HL-60 (cell line): ENCODE results near the gene CXXC5.

ENCODE experiments used
- GABPA ChIP-seq: IDR thresholded peaks from 2 replicates; pipeline ENCODE4 v1.6.1; 2012; ENCODE audit warnings: low read depth
- POLR2AphosphoS5 ChIP-seq: IDR thresholded peaks from 2 replicates; pipeline ENCODE4 v1.6.1; 2012; ENCODE audit warnings: low read depth
- SPI1 ChIP-seq: IDR thresholded peaks from 2 replicates; pipeline ENCODE4 v1.6.1; 2012; ENCODE audit warnings: low read depth, mild to moderate bottlenecking, borderline replicate concordance
- TF ChIP-seq, protein P1 (sequence below): IDR thresholded peaks from one replicate; pipeline ENCODE4 v1.5.1; 2011; ENCODE audit warnings: low read length, control low read depth, inconsistent platforms; ENCODE audit not compliant: insufficient read depth
- TF ChIP-seq, protein P2 (sequence below): IDR thresholded peaks from 2 replicates; pipeline ENCODE4 v1.6.1; 2012; ENCODE audit warnings: low read depth; ENCODE audit not compliant: insufficient replicate concordance

DNA sequence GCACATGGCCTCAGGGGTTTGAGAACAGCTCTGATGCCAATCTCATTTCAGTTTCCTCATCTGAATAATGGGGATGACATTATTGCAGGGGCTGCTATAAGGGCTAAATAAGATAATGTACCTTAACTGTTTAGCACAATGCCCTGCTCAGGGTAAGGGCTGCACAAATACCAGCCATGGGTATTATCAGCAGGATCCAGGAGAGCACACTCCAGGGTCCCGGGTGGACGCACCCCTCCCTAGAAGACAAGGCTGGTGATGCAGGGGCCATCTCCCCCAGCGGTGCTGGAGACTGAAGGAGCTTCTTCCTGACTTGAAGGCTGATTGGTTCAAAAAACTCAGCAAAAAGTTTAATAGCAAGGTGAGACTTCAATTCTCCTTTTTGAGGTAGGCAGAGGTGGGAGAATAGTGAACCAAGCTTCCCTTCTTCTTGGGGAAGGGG is 2.7 kb upstream of the CXXC5 start:
- TF ChIP-seq, protein P1, sequence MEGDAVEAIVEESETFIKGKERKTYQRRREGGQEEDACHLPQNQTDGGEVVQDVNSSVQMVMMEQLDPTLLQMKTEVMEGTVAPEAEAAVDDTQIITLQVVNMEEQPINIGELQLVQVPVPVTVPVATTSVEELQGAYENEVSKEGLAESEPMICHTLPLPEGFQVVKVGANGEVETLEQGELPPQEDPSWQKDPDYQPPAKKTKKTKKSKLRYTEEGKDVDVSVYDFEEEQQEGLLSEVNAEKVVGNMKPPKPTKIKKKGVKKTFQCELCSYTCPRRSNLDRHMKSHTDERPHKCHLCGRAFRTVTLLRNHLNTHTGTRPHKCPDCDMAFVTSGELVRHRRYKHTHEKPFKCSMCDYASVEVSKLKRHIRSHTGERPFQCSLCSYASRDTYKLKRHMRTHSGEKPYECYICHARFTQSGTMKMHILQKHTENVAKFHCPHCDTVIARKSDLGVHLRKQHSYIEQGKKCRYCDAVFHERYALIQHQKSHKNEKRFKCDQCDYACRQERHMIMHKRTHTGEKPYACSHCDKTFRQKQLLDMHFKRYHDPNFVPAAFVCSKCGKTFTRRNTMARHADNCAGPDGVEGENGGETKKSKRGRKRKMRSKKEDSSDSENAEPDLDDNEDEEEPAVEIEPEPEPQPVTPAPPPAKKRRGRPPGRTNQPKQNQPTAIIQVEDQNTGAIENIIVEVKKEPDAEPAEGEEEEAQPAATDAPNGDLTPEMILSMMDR, result no peak
- TF ChIP-seq POLR2AphosphoS5 (no peak), GABPA (no peak), SPI1 (no peak)
- TF ChIP-seq, protein P2, sequence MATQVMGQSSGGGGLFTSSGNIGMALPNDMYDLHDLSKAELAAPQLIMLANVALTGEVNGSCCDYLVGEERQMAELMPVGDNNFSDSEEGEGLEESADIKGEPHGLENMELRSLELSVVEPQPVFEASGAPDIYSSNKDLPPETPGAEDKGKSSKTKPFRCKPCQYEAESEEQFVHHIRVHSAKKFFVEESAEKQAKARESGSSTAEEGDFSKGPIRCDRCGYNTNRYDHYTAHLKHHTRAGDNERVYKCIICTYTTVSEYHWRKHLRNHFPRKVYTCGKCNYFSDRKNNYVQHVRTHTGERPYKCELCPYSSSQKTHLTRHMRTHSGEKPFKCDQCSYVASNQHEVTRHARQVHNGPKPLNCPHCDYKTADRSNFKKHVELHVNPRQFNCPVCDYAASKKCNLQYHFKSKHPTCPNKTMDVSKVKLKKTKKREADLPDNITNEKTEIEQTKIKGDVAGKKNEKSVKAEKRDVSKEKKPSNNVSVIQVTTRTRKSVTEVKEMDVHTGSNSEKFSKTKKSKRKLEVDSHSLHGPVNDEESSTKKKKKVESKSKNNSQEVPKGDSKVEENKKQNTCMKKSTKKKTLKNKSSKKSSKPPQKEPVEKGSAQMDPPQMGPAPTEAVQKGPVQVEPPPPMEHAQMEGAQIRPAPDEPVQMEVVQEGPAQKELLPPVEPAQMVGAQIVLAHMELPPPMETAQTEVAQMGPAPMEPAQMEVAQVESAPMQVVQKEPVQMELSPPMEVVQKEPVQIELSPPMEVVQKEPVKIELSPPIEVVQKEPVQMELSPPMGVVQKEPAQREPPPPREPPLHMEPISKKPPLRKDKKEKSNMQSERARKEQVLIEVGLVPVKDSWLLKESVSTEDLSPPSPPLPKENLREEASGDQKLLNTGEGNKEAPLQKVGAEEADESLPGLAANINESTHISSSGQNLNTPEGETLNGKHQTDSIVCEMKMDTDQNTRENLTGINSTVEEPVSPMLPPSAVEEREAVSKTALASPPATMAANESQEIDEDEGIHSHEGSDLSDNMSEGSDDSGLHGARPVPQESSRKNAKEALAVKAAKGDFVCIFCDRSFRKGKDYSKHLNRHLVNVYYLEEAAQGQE, result no peak
